Bronchial epithelial cell (primary cell): Measurements from ENCODE around the gene IBSP. TPM values are rescaled to one million over a fixed set of nuclear protein-coding genes. Genes with fewer than 3 reads are reported as not detected.

Experiments used
- DNase-seq: peaks from one replicate; pipeline ENCODE4 v3.0.0-alpha.2; 2010; ENCODE audit warnings: low read depth
- FAIRE-seq: peaks from 2 replicates; lab custom pipeline; 2011; peaks lifted over from hg19 to GRCh38; lab: Jason Lieb, UNC
- H3K27me3 ChIP-seq: 2 replicates; pipeline ENCODE4 v1.5.1; 2011; ENCODE audit warnings: low read length; ENCODE audit not compliant: control insufficient read depth, insufficient read depth
- H3K36me3 ChIP-seq: 2 replicates; pipeline ENCODE4 v1.5.1; 2011; ENCODE audit warnings: low read length; ENCODE audit not compliant: control insufficient read depth, insufficient read depth
- H3K4me3 ChIP-seq: 2 replicates; pipeline ENCODE4 v1.5.1; 2011; ENCODE audit warnings: mild to moderate bottlenecking, low read depth, low read length, control low read depth
- total RNA-seq: library from RNA; depleted of rRNA; stranded (reverse); fragments of >200 nt; gene quantifications from 2 replicates; pipeline ENCODE4 v1.2.1, GENCODE V29; 2014
- TF ChIP-seq, protein P1 (sequence below): IDR thresholded peaks from 2 replicates; pipeline ENCODE4 v1.5.1; 2011; ENCODE audit warnings: mild to moderate bottlenecking, moderate library complexity, low read length, control low read depth, inconsistent platforms; ENCODE audit not compliant: insufficient read depth, severe bottlenecking

The IBSP gene
- total RNA-seq, 1 donor from 2014 or later = not detected

DNA sequence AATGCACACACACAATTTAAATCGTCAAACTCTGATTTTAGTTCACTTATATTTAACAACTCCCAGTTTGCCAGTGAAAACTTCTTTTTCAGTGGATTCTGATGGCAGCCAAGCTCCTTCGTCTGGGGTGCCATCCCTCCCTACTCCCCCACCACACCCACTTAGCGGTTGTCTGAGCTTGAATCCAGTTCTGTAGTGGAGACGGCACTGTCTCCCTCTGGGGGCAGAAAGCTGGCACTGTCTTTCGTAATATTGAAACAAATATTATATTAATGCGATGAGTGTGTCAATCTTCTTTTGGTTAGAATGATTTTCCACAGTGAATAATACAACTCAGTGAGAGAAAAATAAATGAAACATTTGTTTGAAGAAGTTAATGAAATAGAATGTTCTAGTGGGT lies 38.9 kb downstream of the IBSP start:
- FAIRE-seq (no peak), DNase-seq (no peak)
- TF ChIP-seq, protein P1, sequence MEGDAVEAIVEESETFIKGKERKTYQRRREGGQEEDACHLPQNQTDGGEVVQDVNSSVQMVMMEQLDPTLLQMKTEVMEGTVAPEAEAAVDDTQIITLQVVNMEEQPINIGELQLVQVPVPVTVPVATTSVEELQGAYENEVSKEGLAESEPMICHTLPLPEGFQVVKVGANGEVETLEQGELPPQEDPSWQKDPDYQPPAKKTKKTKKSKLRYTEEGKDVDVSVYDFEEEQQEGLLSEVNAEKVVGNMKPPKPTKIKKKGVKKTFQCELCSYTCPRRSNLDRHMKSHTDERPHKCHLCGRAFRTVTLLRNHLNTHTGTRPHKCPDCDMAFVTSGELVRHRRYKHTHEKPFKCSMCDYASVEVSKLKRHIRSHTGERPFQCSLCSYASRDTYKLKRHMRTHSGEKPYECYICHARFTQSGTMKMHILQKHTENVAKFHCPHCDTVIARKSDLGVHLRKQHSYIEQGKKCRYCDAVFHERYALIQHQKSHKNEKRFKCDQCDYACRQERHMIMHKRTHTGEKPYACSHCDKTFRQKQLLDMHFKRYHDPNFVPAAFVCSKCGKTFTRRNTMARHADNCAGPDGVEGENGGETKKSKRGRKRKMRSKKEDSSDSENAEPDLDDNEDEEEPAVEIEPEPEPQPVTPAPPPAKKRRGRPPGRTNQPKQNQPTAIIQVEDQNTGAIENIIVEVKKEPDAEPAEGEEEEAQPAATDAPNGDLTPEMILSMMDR = peak; percentile 22
- Histone ChIP-seq H3K27me3 (no peaks in the 10 kb centered on the region), H3K36me3 (no peaks in the 10 kb centered on the region), H3K4me3 (no peak overlapping the region)

DNA sequence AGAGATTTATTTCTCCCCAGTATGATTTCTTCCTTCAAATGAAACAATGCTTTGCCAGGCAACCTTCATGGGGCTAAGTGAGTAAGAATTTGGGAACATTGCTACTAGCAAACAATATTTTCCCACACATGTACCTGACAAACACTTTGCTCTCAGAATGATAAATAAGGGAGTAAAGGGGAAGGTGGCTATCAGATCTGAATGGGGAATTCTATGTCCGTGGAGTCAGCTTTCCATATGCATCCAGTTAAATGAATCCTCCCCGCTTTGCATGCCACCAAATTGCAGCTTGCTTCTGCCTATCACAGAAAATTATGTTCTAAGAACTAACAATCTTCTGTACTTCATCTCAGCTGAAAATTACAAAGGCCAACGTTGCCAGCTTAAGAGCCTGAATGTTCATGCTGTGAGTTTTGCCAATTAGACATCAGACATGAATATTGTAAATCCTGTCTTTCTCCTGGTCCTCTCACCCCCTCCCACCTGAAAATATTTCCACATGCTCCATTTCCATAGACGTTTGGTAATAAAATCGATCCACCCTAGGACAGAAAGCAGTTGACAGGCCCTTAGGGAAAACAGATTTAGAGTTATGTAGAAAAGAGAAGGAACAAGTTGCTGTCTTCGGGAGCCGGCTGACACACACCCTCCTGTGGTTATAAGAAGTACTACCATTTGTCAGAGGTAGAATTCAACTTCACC lies 39.7 kb downstream of the IBSP start:
- Histone ChIP-seq H3K36me3 (no peaks in the 10 kb centered on the region), H3K27me3 (no peaks in the 10 kb centered on the region), H3K4me3 (no peak overlapping the region)
- TF ChIP-seq, protein P1 = peak; percentile 60
- FAIRE-seq (no peak), DNase-seq (peak; percentile 40)

DNA sequence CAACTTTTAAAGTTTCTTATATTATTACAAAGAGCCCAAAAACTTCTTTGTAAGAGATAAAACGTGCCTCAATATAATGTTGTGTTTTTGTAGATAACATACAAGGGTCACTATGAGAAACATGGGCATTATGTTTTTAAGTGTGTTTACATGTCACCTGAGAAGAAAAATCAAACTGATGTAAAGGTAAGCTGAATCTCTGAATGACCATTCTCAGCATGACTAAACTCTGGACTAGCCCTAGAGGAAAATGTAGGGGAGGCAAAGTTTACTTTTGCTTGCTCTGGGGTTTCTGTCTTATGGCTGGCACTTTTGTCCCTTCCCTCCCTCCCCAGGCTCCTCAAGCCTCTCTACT lies 40.2 kb downstream of the IBSP start:
- no peaks in the 10 kb centered on the region for H3K27me3 ChIP-seq
- H3K4me3 ChIP-seq = no peak overlapping the region
- H3K36me3 ChIP-seq = no peaks in the 10 kb centered on the region
- DNase-seq (no peak), FAIRE-seq (peak; percentile 23)
- TF ChIP-seq, protein P1 = no peak

DNA sequence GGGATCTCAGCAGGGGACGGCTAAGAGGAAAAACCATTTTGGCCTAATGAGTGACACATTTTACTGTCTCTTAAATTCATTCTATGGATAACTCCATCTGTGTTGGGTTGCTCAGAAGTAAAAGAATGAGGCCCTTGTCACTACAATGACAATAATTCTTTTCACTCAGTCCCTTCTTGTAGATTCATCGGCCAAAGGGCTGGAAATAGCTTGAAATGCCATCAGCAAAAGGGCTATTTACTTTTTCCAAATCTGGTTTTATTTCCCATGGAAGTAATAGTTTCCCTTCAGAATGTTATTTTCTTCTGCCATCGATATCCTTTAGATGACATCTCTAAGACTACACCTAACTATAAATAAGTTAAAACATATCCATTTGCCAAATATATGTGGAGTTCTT lies 40.8 kb downstream of the IBSP start:
- FAIRE-seq = no peak
- Histone ChIP-seq H3K27me3 (no peaks in the 10 kb centered on the region), H3K36me3 (no peaks in the 10 kb centered on the region), H3K4me3 (no peak overlapping the region)
- TF ChIP-seq, protein P1 = no peak
- DNase-seq = no peak

DNA sequence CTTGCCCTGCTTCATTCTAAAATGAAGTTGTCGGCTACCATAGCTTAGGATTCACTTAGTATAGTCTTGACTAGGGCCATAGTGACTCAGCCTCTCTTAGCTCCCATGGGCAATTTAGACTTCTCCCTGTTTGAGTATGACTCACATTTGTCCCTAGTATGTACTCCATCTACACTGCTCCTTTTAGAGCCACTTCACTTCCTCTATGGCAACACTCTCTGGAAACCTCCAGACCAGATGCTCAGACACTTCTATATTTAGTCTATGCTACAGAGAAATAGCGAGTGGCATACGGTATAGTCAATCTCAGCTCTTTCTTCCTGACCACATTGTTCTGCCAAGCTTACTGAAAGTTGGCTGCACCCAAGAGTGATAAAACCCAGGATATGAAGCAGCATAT lies 44.6 kb downstream of the IBSP start:
- peak; percentile 51 for DNase-seq
- no peak for FAIRE-seq

DNA sequence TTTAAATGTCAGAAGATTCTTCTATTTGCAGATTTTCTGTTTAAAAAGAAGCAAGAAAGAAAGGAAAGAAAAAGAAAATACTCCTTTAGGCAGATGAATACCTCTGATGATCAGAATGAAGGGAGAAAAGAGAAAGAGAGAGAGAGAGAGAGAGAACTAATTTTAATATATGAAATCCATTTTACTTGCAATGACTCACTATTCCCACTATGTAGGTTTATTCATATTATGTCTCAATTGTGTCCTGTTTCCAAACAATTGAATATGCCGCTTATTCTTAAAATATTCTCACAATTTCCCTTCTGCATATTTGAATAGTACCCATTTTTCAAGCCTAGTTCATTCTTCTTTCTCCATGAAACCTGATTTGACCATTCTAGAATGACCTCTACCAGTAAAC lies 45.1 kb downstream of the IBSP start:
- TF ChIP-seq, protein P1 = no peak
- DNase-seq (no peak), FAIRE-seq (no peak)
- Histone ChIP-seq H3K27me3 (no peaks in the 10 kb centered on the region), H3K36me3 (no peaks in the 10 kb centered on the region), H3K4me3 (no peak overlapping the region)

More for the DNA sequence above, 44.6 kb downstream of the IBSP start:
- TF ChIP-seq, protein P1 = no peak
- no peaks in the 10 kb centered on the region for H3K27me3 ChIP-seq
- no peaks in the 10 kb centered on the region for H3K36me3 ChIP-seq
- no peak overlapping the region for H3K4me3 ChIP-seq
